Karpas-422 (cell line): ENCODE measurements around the gene SPACA7. TPM values are rescaled to one million over a fixed set of nuclear protein-coding genes. Genes with fewer than 3 reads are reported as not detected.

Source experiments
- DNase-seq: peaks from one replicate; pipeline ENCODE4 v3.0.0-alpha.2; 2015
- H2AFZ ChIP-seq: fragments of 200-600 bp; sonication (generic); 2 replicates; pipeline ENCODE4 v1.6.1; 2014; ENCODE audit warnings: antibody characterized with exemption, low read length, mixed read lengths
- H3K27ac ChIP-seq: fragments of 200-600 bp; sonication (generic); 2 replicates; pipeline ENCODE4 v1.5.1; 2014; ENCODE audit warnings: mild to moderate bottlenecking, low read length, moderate library complexity
- H3K27me3 ChIP-seq: fragments of 200-600 bp; sonication (generic); 2 replicates; pipeline ENCODE4 v1.6.1; 2014; ENCODE audit warnings: low read length, mixed read lengths
- H3K36me3 ChIP-seq: fragments of 200-600 bp; sonication (generic); 2 replicates; pipeline ENCODE4 v1.6.1; 2014; ENCODE audit warnings: low read length, mixed read lengths; ENCODE audit not compliant: insufficient read depth
- H3K4me1 ChIP-seq: fragments of 200-600 bp; sonication (generic); 2 replicates; pipeline ENCODE4 v1.6.1; 2014; ENCODE audit warnings: mild to moderate bottlenecking, low read length, mixed read lengths
- H3K4me2 ChIP-seq: fragments of 200-600 bp; sonication (generic); 2 replicates; pipeline ENCODE4 v1.6.1; 2014; ENCODE audit warnings: low read length, low read depth, mild to moderate bottlenecking; ENCODE audit not compliant: poor library complexity, severe bottlenecking
- H3K4me3 ChIP-seq: fragments of 200-600 bp; sonication (generic); 2 replicates; pipeline ENCODE4 v1.5.1; 2014; ENCODE audit warnings: mild to moderate bottlenecking, antibody characterized with exemption, low read length, mixed read lengths
- H3K79me2 ChIP-seq: fragments of 200-600 bp; sonication (generic); 2 replicates; pipeline ENCODE4 v1.6.1; 2014; ENCODE audit warnings: mild to moderate bottlenecking, low read length, mixed read lengths
- H3K9ac ChIP-seq: fragments of 200-600 bp; sonication (generic); 2 replicates; pipeline ENCODE4 v1.6.0; 2014; ENCODE audit warnings: low read length
- H3K9me2 ChIP-seq: fragments of 200-600 bp; sonication (generic), shearing (Covaris generic); replicated peaks from 2 replicates; pipeline ENCODE4 v1.6.0; 2014; ENCODE audit warnings: mild to moderate bottlenecking, low read length, moderate library complexity; ENCODE audit not compliant: insufficient read depth
- H3K9me3 ChIP-seq: fragments of 300-700, 200-600 bp; sonication (generic); 2 replicates; pipeline ENCODE4 v1.6.1; 2014; ENCODE audit warnings: low read length, mixed read lengths
- H4K20me1 ChIP-seq: fragments of 200-600 bp; sonication (generic); 2 replicates; pipeline ENCODE4 v1.6.1; 2014; ENCODE audit warnings: mild to moderate bottlenecking, antibody characterized with exemption, low read length, low read depth; ENCODE audit not compliant: insufficient read depth
- total RNA-seq: library from RNA; depleted of rRNA; stranded (reverse); fragments of >200 nt; shearing (Covaris generic); gene quantifications from 2 replicates; pipeline ENCODE4 v1.2.3, GENCODE V29; 2014; ENCODE audit warnings: low replicate concordance

SPACA7 gene
- total RNA-seq, 1 experiment from 2014 or later = not detected

- no peak overlapping the region for H3K27ac ChIP-seq
- no peak for DNase-seq
- H3K27me3 ChIP-seq = no peaks in the 10 kb centered on the region
- no peak overlapping the region for H3K4me2 ChIP-seq
- no peak overlapping the region for H3K9ac ChIP-seq
- no peaks in the 10 kb centered on the region for H3K9me2 ChIP-seq
- no peak overlapping the region for H3K4me3 ChIP-seq
- H3K36me3 ChIP-seq = no peaks in the 10 kb centered on the region
- no peak overlapping the region for H2AFZ ChIP-seq
- no peaks in the 10 kb centered on the region for H3K79me2 ChIP-seq
- no peaks in the 10 kb centered on the region for H3K4me1 ChIP-seq
- no peaks in the 10 kb centered on the region for H3K9me3 ChIP-seq
- no peaks in the 10 kb centered on the region for H4K20me1 ChIP-seq
Measured at GRCh38 chr13:112333756-112334543, 42.2 kb upstream of the SPACA7 start.

GRCh38 chr13:112335135-112335534, 41.0 kb upstream of the SPACA7 start:
- Histone ChIP-seq H3K36me3 (no peaks in the 10 kb centered on the region), H3K27me3 (no peaks in the 10 kb centered on the region), H3K9me2 (no peaks in the 10 kb centered on the region), H2AFZ (no peak overlapping the region), H4K20me1 (no peaks in the 10 kb centered on the region), H3K4me2 (no peak overlapping the region), H3K4me1 (no peaks in the 10 kb centered on the region), H3K9me3 (no peaks in the 10 kb centered on the region), H3K79me2 (no peaks in the 10 kb centered on the region), H3K4me3 (no peak overlapping the region), H3K9ac (no peak overlapping the region), H3K27ac (no peak overlapping the region)
- DNase-seq = no peak

- H3K36me3 ChIP-seq = no peaks in the 10 kb centered on the region
- H3K27ac ChIP-seq = no peak overlapping the region
- no peaks in the 10 kb centered on the region for H3K27me3 ChIP-seq
- no peaks in the 10 kb centered on the region for H4K20me1 ChIP-seq
- no peaks in the 10 kb centered on the region for H3K79me2 ChIP-seq
- H3K9me3 ChIP-seq = no peaks in the 10 kb centered on the region
- H3K4me1 ChIP-seq = peaks cover 9% of the 10 kb centered on the region
- H3K4me2 ChIP-seq = no peak overlapping the region
- no peak overlapping the region for H2AFZ ChIP-seq
- no peak for DNase-seq
- H3K9ac ChIP-seq = no peak overlapping the region
- no peak overlapping the region for H3K4me3 ChIP-seq
- H3K9me2 ChIP-seq = no peaks in the 10 kb centered on the region
Measured at GRCh38 chr13:112341446-112341845, 34.7 kb upstream of the SPACA7 start.

- Histone ChIP-seq H3K36me3 (no peaks in the 10 kb centered on the region), H3K9me3 (no peaks in the 10 kb centered on the region), H3K4me1 (peaks cover 16% of the 10 kb centered on the region), H3K27ac (no peak overlapping the region), H3K4me2 (no peak overlapping the region), H3K4me3 (no peak overlapping the region), H3K9ac (no peak overlapping the region), H3K9me2 (no peaks in the 10 kb centered on the region), H4K20me1 (no peaks in the 10 kb centered on the region), H2AFZ (no peak overlapping the region), H3K79me2 (no peaks in the 10 kb centered on the region), H3K27me3 (no peaks in the 10 kb centered on the region)
- no peak for DNase-seq
Measured at GRCh38 chr13:112341976-112342735, 34.0 kb upstream of the SPACA7 start.

- DNase-seq = no peak
- Histone ChIP-seq H2AFZ (no peak overlapping the region), H3K9me3 (no peaks in the 10 kb centered on the region), H3K27me3 (no peaks in the 10 kb centered on the region), H3K36me3 (no peaks in the 10 kb centered on the region), H3K4me1 (peaks cover 20% of the 10 kb centered on the region), H3K27ac (no peak overlapping the region), H4K20me1 (no peaks in the 10 kb centered on the region), H3K4me3 (no peak overlapping the region), H3K4me2 (no peak overlapping the region), H3K9me2 (no peaks in the 10 kb centered on the region), H3K79me2 (no peaks in the 10 kb centered on the region), H3K9ac (no peak overlapping the region)
Measured at GRCh38 chr13:112342841-112343361, 33.3 kb upstream of the SPACA7 start.

GRCh38 chr13:112343591-112343990, 32.6 kb upstream of the SPACA7 start:
- no peaks in the 10 kb centered on the region for H3K9me3 ChIP-seq
- no peaks in the 10 kb centered on the region for H4K20me1 ChIP-seq
- H3K4me3 ChIP-seq = no peak overlapping the region
- no peaks in the 10 kb centered on the region for H3K36me3 ChIP-seq
- no peak for DNase-seq
- no peaks in the 10 kb centered on the region for H3K9me2 ChIP-seq
- H3K9ac ChIP-seq = no peak overlapping the region
- no peak overlapping the region for H2AFZ ChIP-seq
- H3K27ac ChIP-seq = no peak overlapping the region
- no peaks in the 10 kb centered on the region for H3K79me2 ChIP-seq
- H3K4me1 ChIP-seq = peaks cover 20% of the 10 kb centered on the region
- H3K27me3 ChIP-seq = no peaks in the 10 kb centered on the region
- H3K4me2 ChIP-seq = no peak overlapping the region

GRCh38 chr13:112345826-112346172, 30.4 kb upstream of the SPACA7 start:
- Histone ChIP-seq H4K20me1 (no peaks in the 10 kb centered on the region), H3K36me3 (no peaks in the 10 kb centered on the region), H2AFZ (no peak overlapping the region), H3K4me2 (peak overlapping the region; percentile 31), H3K4me1 (peaks cover 29% of the 10 kb centered on the region), H3K9ac (no peak overlapping the region), H3K9me3 (no peaks in the 10 kb centered on the region), H3K27me3 (no peaks in the 10 kb centered on the region), H3K9me2 (no peaks in the 10 kb centered on the region), H3K79me2 (no peaks in the 10 kb centered on the region), H3K27ac (no peak overlapping the region), H3K4me3 (no peak overlapping the region)
- DNase-seq = no peak

GRCh38 chr13:112346173-112346898, 29.8 kb upstream of the SPACA7 start:
- Histone ChIP-seq H4K20me1 (no peaks in the 10 kb centered on the region), H3K9ac (no peak overlapping the region), H3K9me3 (no peaks in the 10 kb centered on the region), H3K36me3 (no peaks in the 10 kb centered on the region), H3K79me2 (no peaks in the 10 kb centered on the region), H3K4me2 (peak overlapping the region; percentile 31), H3K4me3 (no peak overlapping the region), H3K9me2 (no peaks in the 10 kb centered on the region), H3K27me3 (no peaks in the 10 kb centered on the region), H3K4me1 (peaks cover 35% of the 10 kb centered on the region), H2AFZ (no peak overlapping the region; the same call in 1 of the 2 replicates), H3K27ac (no peak overlapping the region)
- DNase-seq = peak; percentile 51
